Heart left ventricle (tissue), 13 donors: ENCODE results near the gene RIOX2.

ENCODE experiments used
- POLR2A ChIP-seq, 2 donors: fragments of 450-650 bp; IDR thresholded peaks; one replicate each; pipeline ENCODE4 v1.6.1; 2017; ENCODE audit warnings: antibody characterized with exemption in 2 of 2, mild to moderate bottlenecking in 2 of 2, moderate library complexity in 2 of 2
- TF ChIP-seq, protein P1 (sequence below), 12 donors: fragments of 200-600 bp; sonication (generic) in 4 of 12; IDR thresholded peaks; one replicate each; pipeline versions ENCODE4 v1.5.0 to v1.8.0; 2018 to 2022; ENCODE audit warnings: antibody characterized with exemption in 12 of 12, mild to moderate bottlenecking in 5 of 12
- donor health status: ischemic (EF 13 %, LVEDD 7.1; RV severe dilation, severe dysfunction).
- donor health status: DM: no; HTN: yes; CAD: no.
- donor health status: DM: no; HTN: no; CAD: no.
- donor health status: ischemic (EF 25% LVEDD 6.9; RV normal size, moderate dysfunction).
- donor health status: ischemic (EF 25% LVEDD 5.7; RV mildly dilated, moderate dysfunction).
- donor health status: ischemic (EF 35%, LVEDD 5.7; RV mildly dilated, moderate dysfunction).
- donor health status: nonischemic (EF 11% LVEDD 7.7; RV severe dilation, severe dysfunction).
- donor health status: DM: yes; HTN: yes; CAD: no.
- donor health status: PGD.
- donor health status: ischemic (EF 29% LVEDD 5.4; RV normal size, mild dysfunction).
- donor health status: nonischemic (EF 23%, LVEDD 6.1; RV moderate dilation, normal function).

DNA sequence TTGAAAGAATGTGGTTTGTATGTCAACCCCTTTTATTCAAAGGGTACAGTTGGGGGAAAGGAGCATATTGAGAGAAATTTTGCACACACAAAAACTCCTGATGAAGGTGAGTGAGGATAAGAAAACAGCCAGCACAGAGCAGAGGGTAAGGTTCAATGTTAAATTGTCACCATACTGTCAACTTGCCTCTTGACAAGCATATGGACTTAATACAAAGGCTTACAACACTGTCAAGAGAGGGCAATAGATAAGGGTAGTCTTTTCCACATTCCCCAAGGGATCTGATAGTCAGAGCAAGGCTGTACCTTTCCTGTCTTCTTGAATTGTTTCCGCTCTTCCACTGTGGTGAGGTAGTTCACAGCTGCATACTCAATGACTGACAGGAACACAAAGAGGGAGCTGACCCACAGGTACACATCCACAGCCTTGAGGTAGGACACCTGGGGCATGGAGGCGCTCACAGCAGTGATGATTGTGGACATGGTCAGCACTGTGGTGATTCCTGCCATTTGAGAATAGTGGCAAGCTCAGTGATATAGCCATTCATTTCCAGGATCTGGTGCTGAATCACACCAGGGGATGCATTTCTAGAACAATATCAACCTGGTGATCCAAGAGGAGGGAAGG is 20.4 kb upstream of the RIOX2 start:
- TF ChIP-seq, protein P1, sequence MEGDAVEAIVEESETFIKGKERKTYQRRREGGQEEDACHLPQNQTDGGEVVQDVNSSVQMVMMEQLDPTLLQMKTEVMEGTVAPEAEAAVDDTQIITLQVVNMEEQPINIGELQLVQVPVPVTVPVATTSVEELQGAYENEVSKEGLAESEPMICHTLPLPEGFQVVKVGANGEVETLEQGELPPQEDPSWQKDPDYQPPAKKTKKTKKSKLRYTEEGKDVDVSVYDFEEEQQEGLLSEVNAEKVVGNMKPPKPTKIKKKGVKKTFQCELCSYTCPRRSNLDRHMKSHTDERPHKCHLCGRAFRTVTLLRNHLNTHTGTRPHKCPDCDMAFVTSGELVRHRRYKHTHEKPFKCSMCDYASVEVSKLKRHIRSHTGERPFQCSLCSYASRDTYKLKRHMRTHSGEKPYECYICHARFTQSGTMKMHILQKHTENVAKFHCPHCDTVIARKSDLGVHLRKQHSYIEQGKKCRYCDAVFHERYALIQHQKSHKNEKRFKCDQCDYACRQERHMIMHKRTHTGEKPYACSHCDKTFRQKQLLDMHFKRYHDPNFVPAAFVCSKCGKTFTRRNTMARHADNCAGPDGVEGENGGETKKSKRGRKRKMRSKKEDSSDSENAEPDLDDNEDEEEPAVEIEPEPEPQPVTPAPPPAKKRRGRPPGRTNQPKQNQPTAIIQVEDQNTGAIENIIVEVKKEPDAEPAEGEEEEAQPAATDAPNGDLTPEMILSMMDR (IDR thresholded peaks at IDR 0.05) = no peak
- no peak for TF ChIP-seq POLR2A (IDR thresholded peaks at IDR 0.05)
